GM23338 (cell line): ENCODE results near the gene SRPK2. TPM values are rescaled to one million over a fixed set of nuclear protein-coding genes. Genes with fewer than 3 reads are reported as not detected.

Experiments used
- ATAC-seq: fragments of 200-7000 bp; cut with Tn5 transposase; 3 replicates; pipeline ENCODE4 v1.9.1; 2020
- DNase-seq: peaks from one replicate; pipeline ENCODE4 v3.0.0-alpha.2; 2015; ENCODE audit warnings: low spot score
- H2AFZ ChIP-seq: fragments of 200-600 bp; sonication (generic); 2 replicates; pipeline ENCODE4 v1.8.0; 2016; ENCODE audit warnings: antibody characterized with exemption, mild to moderate bottlenecking, moderate library complexity
- H3F3A ChIP-seq: fragments of 200-600 bp; sonication (generic); replicated peaks from 2 replicates; pipeline ENCODE4 v1.8.0; 2017; ENCODE audit warnings: antibody characterized with exemption, mixed run types, low read depth
- H3K27ac ChIP-seq: fragments of 200-600 bp; sonication (generic); 2 replicates; pipeline ENCODE4 v1.6.1; 2016; ENCODE audit warnings: low read depth
- H3K27me3 ChIP-seq: fragments of 200-600 bp; sonication (generic); 2 replicates; pipeline ENCODE4 v1.8.0; 2016; ENCODE audit warnings: mild to moderate bottlenecking, mixed run types, moderate library complexity; ENCODE audit not compliant: insufficient read depth
- H3K36me3 ChIP-seq: fragments of 200-600 bp; sonication (generic); 2 replicates; pipeline ENCODE4 v1.8.0; 2016; ENCODE audit warnings: mild to moderate bottlenecking; ENCODE audit not compliant: insufficient read depth
- H3K4me1 ChIP-seq: fragments of 200-600 bp; sonication (generic); 2 replicates; pipeline ENCODE4 v1.8.0; 2016; ENCODE audit warnings: mild to moderate bottlenecking, moderate library complexity; ENCODE audit not compliant: insufficient read depth
- H3K4me2 ChIP-seq: fragments of 200-600 bp; sonication (generic); 2 replicates; pipeline ENCODE4 v1.7.1; 2017; ENCODE audit warnings: mixed run types
- H3K4me3 ChIP-seq: fragments of 200-600 bp; sonication (generic); 2 replicates; pipeline ENCODE4 v1.6.1; 2016; ENCODE audit warnings: mixed run types
- H3K79me2 ChIP-seq: fragments of 200-600 bp; sonication (generic); replicated peaks from 2 replicates; pipeline ENCODE4 v1.8.0; 2017; ENCODE audit warnings: mild to moderate bottlenecking; ENCODE audit not compliant: insufficient read depth
- H3K9me2 ChIP-seq: fragments of 200-600 bp; sonication (generic); 2 replicates; pipeline ENCODE4 v1.8.0; 2017; ENCODE audit not compliant: insufficient read depth
- H4K20me1 ChIP-seq: fragments of 200-600 bp; sonication (generic); replicated peaks from 2 replicates; pipeline ENCODE4 v1.8.0; 2017; ENCODE audit warnings: mild to moderate bottlenecking; ENCODE audit not compliant: insufficient read depth
- H3K27ac Mint-ChIP-seq: 2 replicates; pipeline ENCODE4 v1.8.0; 2020; ENCODE audit warnings: inconsistent platforms, mild to moderate bottlenecking, moderate library complexity, mixed read lengths
- H3K27me3 Mint-ChIP-seq: 3 replicates; pipeline ENCODE4 v1.8.0; 2022; ENCODE audit warnings: low read depth, mild to moderate bottlenecking, moderate library complexity, mixed read lengths, inconsistent platforms; ENCODE audit not compliant: insufficient read depth, poor library complexity
- H3K36me3 Mint-ChIP-seq: 3 replicates; pipeline ENCODE4 v1.8.0; 2021; ENCODE audit warnings: low read depth, mild to moderate bottlenecking, inconsistent platforms, moderate library complexity, mixed read lengths
- H3K4me1 Mint-ChIP-seq: 3 replicates; pipeline ENCODE4 v1.8.0; 2020; ENCODE audit warnings: mild to moderate bottlenecking, inconsistent platforms, mixed read lengths
- H3K4me3 Mint-ChIP-seq: 3 replicates; pipeline ENCODE4 v1.8.0; 2021; ENCODE audit warnings: moderate library complexity, mild to moderate bottlenecking, inconsistent platforms, mixed read lengths
- H3K9me3 Mint-ChIP-seq: 3 replicates; pipeline ENCODE4 v1.8.0; 2020; ENCODE audit warnings: moderate library complexity, mild to moderate bottlenecking, inconsistent platforms, mixed read lengths
- CREB1 ChIP-seq: fragments of 250-450 bp; sonication (Bioruptor Pico); IDR thresholded peaks from 2 replicates; pipeline ENCODE4 v1.5.0; 2020; ENCODE audit warnings: low read depth, mild to moderate bottlenecking, moderate library complexity
- JUNB ChIP-seq: IDR thresholded peaks from one replicate; pipeline ENCODE4 v1.6.1; 2016; ENCODE audit warnings: antibody characterized with exemption; ENCODE audit not compliant: unreplicated experiment
- NANOG ChIP-seq: IDR thresholded peaks from 2 replicates; pipeline ENCODE4 v1.6.1; 2016; ENCODE audit warnings: antibody characterized with exemption, borderline replicate concordance
- STAT1 ChIP-seq: IDR thresholded peaks from one replicate; pipeline ENCODE4 v1.6.1; 2016; ENCODE audit warnings: antibody characterized with exemption; ENCODE audit not compliant: unreplicated experiment
- ZNF114 ChIP-seq: fragments of 250-450 bp; sonication (Bioruptor Pico); IDR thresholded peaks from 2 replicates; pipeline ENCODE4 v1.5.0; 2020; ENCODE audit warnings: mild to moderate bottlenecking, moderate library complexity
- polyA plus RNA-seq: library from polyadenylated mRNA; unstranded; fragments of >200 nt; fragmentation: Nextera tagmentation; extraction: Ambion mirVana; gene quantifications from 2 replicates; pipeline ENCODE4 v1.2.1, GENCODE V29; 2016
- total RNA-seq: library from RNA; depleted of rRNA; stranded (reverse); fragments of >200 nt; shearing (Covaris generic); gene quantifications from 2 replicates; pipeline ENCODE4 v1.2.3, GENCODE V29; 2014
- TF ChIP-seq, protein P1 (sequence below): IDR thresholded peaks from 2 replicates; pipeline ENCODE4 v1.6.1; 2016; ENCODE audit warnings: antibody characterized with exemption
- TF ChIP-seq, protein P2 (sequence below): IDR thresholded peaks from one replicate; pipeline ENCODE4 v1.6.1; 2018; ENCODE audit warnings: antibody characterized with exemption; ENCODE audit not compliant: unreplicated experiment
- TF ChIP-seq, protein P3 (sequence below), 2 experiments: fragments of 200-600 bp in 1 of 2; sonication (generic) in 1 of 2; conservative IDR thresholded peaks; 2 replicates each; pipeline versions ENCODE4 v1.5.1 to v1.6.1; 2016 to 2017; ENCODE audit warnings: antibody characterized with exemption in 2 of 2, low read depth in 2 of 2, mild to moderate bottlenecking in 2 of 2, moderate library complexity in 1 of 2

The SRPK2 gene
- total and polyA plus RNA-seq, 2 experiments from 2014 or later, result 66.3 to 91.5 TPM

DNA sequence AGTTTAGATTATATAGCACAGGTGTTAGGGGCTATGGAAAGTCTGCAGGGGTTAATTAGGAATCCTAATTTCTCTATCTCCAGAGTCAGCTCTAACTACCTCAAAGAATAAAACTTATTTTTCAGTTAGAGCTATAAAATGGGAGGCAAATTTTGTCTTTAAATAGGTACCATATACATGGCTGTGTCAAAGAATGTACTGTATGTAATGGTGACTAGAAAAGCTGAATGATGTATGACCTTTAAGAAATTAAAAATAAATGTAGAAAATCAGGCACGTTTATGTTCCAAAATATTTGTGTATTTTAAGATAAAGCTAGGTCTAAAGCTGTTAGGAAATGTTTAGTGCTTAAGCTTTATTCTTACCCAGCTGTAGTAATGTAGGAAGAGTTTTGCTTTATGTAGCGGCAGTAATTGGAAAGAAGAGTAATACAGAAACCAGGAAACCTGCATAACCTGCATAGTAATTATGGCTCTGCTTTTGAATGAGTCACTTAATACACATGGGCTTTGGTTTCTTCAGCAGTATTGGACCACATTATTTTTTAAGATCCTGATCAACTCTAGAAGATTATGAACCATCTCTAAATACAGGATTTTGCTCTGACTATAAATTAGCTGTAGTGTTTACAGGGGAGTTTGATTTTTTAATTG is 289.7 kb downstream of the SRPK2 start:
- Histone ChIP-seq H3K79me2 (no peaks in the 10 kb centered on the region), H3F3A (no peaks in the 10 kb centered on the region), H3K9me2 (no peaks in the 10 kb centered on the region), H3K27ac (no peak overlapping the region), H4K20me1 (0 out of 2 replicates have a peak, but pooled peaks cover 9% of the 10 kb centered on the region), H3K4me2 (no peak overlapping the region), H3K4me3 (no peak overlapping the region), H3K4me1 (no peaks in the 10 kb centered on the region), H3K27me3 (no peaks in the 10 kb centered on the region), H2AFZ (no peak overlapping the region), H3K36me3 (peaks cover 11% of the 10 kb centered on the region; the same call in 1 of the 2 replicates)
- H3K36me3 Mint-ChIP-seq, result peaks cover 21% of the 10 kb centered on the region
- peaks cover 6% of the 10 kb centered on the region for H3K27me3 Mint-ChIP-seq
- ATAC-seq (no peak), DNase-seq (peak; percentile 7)
- no peaks in the 10 kb centered on the region for H3K4me1 Mint-ChIP-seq
- H3K4me3 Mint-ChIP-seq, result no peak overlapping the region
- no peak for TF ChIP-seq CREB1
- no peaks in the 10 kb centered on the region for H3K9me3 Mint-ChIP-seq
- H3K27ac Mint-ChIP-seq, result no peak overlapping the region

DNA sequence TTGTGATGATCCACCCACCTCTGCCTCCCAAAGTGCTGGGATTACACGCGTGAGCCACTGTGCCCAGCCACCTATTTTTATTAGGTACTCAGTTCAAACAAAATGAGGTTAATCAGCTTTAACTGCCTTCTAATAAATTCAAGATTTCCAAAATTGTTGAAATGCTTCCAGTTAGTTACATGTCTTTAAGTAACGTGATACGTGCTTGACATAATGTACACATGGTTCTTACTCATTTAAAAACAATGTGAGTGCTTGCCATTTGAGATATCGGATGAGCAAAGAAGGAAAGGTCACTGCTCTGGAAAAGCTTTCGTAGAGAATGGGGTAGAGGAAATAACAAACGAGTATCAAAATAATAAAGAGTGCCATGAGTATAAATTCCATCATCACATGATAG is 291.1 kb downstream of the SRPK2 start:
- TF ChIP-seq STAT1 (no peak), CREB1 (no peak), ZNF114 (CRISPR knock-in tag) (no peak), NANOG (no peak), JUNB (no peak)
- TF ChIP-seq, protein P1, sequence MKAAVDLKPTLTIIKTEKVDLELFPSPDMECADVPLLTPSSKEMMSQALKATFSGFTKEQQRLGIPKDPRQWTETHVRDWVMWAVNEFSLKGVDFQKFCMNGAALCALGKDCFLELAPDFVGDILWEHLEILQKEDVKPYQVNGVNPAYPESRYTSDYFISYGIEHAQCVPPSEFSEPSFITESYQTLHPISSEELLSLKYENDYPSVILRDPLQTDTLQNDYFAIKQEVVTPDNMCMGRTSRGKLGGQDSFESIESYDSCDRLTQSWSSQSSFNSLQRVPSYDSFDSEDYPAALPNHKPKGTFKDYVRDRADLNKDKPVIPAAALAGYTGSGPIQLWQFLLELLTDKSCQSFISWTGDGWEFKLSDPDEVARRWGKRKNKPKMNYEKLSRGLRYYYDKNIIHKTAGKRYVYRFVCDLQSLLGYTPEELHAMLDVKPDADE, result no peak
- TF ChIP-seq, protein P2, sequence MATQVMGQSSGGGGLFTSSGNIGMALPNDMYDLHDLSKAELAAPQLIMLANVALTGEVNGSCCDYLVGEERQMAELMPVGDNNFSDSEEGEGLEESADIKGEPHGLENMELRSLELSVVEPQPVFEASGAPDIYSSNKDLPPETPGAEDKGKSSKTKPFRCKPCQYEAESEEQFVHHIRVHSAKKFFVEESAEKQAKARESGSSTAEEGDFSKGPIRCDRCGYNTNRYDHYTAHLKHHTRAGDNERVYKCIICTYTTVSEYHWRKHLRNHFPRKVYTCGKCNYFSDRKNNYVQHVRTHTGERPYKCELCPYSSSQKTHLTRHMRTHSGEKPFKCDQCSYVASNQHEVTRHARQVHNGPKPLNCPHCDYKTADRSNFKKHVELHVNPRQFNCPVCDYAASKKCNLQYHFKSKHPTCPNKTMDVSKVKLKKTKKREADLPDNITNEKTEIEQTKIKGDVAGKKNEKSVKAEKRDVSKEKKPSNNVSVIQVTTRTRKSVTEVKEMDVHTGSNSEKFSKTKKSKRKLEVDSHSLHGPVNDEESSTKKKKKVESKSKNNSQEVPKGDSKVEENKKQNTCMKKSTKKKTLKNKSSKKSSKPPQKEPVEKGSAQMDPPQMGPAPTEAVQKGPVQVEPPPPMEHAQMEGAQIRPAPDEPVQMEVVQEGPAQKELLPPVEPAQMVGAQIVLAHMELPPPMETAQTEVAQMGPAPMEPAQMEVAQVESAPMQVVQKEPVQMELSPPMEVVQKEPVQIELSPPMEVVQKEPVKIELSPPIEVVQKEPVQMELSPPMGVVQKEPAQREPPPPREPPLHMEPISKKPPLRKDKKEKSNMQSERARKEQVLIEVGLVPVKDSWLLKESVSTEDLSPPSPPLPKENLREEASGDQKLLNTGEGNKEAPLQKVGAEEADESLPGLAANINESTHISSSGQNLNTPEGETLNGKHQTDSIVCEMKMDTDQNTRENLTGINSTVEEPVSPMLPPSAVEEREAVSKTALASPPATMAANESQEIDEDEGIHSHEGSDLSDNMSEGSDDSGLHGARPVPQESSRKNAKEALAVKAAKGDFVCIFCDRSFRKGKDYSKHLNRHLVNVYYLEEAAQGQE, result no peak
- TF ChIP-seq, protein P3, sequence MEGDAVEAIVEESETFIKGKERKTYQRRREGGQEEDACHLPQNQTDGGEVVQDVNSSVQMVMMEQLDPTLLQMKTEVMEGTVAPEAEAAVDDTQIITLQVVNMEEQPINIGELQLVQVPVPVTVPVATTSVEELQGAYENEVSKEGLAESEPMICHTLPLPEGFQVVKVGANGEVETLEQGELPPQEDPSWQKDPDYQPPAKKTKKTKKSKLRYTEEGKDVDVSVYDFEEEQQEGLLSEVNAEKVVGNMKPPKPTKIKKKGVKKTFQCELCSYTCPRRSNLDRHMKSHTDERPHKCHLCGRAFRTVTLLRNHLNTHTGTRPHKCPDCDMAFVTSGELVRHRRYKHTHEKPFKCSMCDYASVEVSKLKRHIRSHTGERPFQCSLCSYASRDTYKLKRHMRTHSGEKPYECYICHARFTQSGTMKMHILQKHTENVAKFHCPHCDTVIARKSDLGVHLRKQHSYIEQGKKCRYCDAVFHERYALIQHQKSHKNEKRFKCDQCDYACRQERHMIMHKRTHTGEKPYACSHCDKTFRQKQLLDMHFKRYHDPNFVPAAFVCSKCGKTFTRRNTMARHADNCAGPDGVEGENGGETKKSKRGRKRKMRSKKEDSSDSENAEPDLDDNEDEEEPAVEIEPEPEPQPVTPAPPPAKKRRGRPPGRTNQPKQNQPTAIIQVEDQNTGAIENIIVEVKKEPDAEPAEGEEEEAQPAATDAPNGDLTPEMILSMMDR (conservative IDR thresholded peaks at IDR 0.05; ENCODE audit: low read depth in 2 of 2), result no peak
- Histone ChIP-seq H3K9me2 (no peaks in the 10 kb centered on the region), H3K4me1 (no peaks in the 10 kb centered on the region), H3K36me3 (0 out of 2 replicates have a peak, but pooled peaks cover 8% of the 10 kb centered on the region), H3K4me2 (no peak overlapping the region), H3K79me2 (no peaks in the 10 kb centered on the region), H4K20me1 (0 out of 2 replicates have a peak, but pooled peaks cover 9% of the 10 kb centered on the region), H3K27ac (no peak overlapping the region), H3K4me3 (no peak overlapping the region), H3K27me3 (no peaks in the 10 kb centered on the region), H3F3A (no peaks in the 10 kb centered on the region), H2AFZ (no peak overlapping the region)
- Mint-ChIP-seq H3K4me3 (no peak overlapping the region), H3K27me3 (peaks cover 7% of the 10 kb centered on the region), H3K27ac (no peak overlapping the region), H3K36me3 (peaks cover 13% of the 10 kb centered on the region; the same call in 2 of the 3 replicates), H3K9me3 (no peaks in the 10 kb centered on the region), H3K4me1 (no peaks in the 10 kb centered on the region)
- DNase-seq (no peak), ATAC-seq (no peak)
